T-helper 2 cell treated with Interferon-gamma antibody and Interleukin-4, amounts not matched to agents 5 μg/mL and 100 μg/mL, for 36 hours (primary cell): ENCODE results near the gene STAT5A.
"Not testable (repeated sequence)": the region's sequence is repeated elsewhere in the genome, so short reads cannot be mapped to it uniquely, and the experiment has no call there.

Source experiments
- DNase-seq: peaks from one replicate; pipeline ENCODE4 v3.0.0; 2021; ENCODE audit warnings: low spot score
- H3K27ac Mint-ChIP-seq: one replicate; pipeline ENCODE4 v1.8.0; 2021; ENCODE audit warnings: mild to moderate bottlenecking, mixed read lengths
- H3K27me3 Mint-ChIP-seq: one replicate; pipeline ENCODE4 v1.8.0; 2021; ENCODE audit warnings: low read depth, mixed read lengths
- H3K36me3 Mint-ChIP-seq: one replicate; pipeline ENCODE4 v1.8.0; 2021; ENCODE audit warnings: low read depth, mixed read lengths
- H3K4me1 Mint-ChIP-seq: one replicate; pipeline ENCODE4 v1.8.0; 2021; ENCODE audit warnings: low read depth, mixed read lengths
- H3K4me3 Mint-ChIP-seq: one replicate; pipeline ENCODE4 v1.8.0; 2022; ENCODE audit warnings: mild to moderate bottlenecking, moderate library complexity, mixed read lengths
- H3K9me3 Mint-ChIP-seq: one replicate; pipeline ENCODE4 v1.8.0; 2021; ENCODE audit warnings: mixed read lengths

STAT5A gene

DNA sequence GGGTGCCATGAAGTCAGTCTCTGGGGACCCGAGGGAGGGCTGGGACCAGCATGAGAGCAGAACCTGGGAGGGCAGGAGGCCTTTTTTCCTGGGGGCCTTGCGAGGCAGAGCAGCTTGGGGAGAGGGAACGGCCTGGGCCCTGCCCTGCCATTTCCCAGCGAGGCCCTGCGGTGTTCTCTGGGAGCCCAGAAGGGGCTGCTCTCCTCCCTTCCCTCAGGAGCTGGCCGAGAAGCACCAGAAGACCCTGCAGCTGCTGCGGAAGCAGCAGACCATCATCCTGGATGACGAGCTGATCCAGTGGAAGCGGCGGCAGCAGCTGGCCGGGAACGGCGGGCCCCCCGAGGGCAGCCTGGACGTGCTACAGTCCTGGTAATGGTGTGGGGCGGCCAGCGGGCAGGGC is 11.6 kb downstream of the STAT5A start:
- H3K36me3 Mint-ChIP-seq = peaks cover 58% of the 10 kb centered on the region

DNA sequence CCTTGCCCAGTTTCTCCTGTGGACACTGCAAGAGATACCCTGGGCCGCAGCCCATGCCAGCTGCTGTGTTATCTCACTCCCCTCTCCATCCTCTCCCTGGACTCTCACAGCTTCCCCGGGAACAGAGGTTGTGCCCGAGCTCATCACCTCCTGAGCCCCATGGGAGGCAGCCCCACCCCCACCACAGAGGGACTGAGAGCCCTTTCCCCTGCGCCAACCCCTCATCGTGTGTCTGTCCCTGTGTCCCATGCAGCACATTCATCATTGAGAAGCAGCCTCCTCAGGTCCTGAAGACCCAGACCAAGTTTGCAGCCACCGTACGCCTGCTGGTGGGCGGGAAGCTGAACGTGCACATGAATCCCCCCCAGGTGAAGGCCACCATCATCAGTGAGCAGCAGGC is 12.7 kb downstream of the STAT5A start:
- H3K9me3 Mint-ChIP-seq = no peaks in the 10 kb centered on the region
- peaks cover 8% of the 10 kb centered on the region for H3K4me1 Mint-ChIP-seq
- H3K36me3 Mint-ChIP-seq = peaks cover 53% of the 10 kb centered on the region
- H3K27me3 Mint-ChIP-seq = no peaks in the 10 kb centered on the region
- no peak overlapping the region for H3K4me3 Mint-ChIP-seq
- H3K27ac Mint-ChIP-seq = no peak overlapping the region
- DNase-seq = no peak

More for the DNA sequence above, 11.6 kb downstream of the STAT5A start:
- H3K9me3 Mint-ChIP-seq, DNase-seq, H3K27me3 Mint-ChIP-seq, H3K4me1 Mint-ChIP-seq, H3K27ac Mint-ChIP-seq, H3K4me3 Mint-ChIP-seq: not testable (repeated sequence)

DNA sequence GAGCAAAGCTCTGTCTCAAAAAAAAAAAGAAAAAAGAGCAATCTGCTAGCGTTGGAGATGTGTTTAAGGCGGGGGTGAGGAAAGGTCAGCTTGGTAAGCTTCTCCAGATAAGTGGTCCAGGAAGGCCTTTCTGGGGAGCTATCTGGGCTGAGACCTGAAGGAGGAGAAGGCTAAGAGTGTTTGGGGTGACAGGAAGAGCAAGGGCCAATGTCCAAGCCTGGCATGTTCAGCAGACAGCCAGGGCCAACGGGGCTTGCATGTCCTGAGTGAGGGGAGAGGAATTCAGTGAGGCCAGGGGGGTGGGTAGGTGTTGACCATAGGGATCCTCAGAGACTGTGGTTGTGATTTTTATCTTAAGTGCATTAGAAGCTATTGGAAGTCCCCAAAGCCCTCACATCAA is 15.4 kb downstream of the STAT5A start:
- DNase-seq = no peak
- peaks cover 67% of the 10 kb centered on the region for H3K36me3 Mint-ChIP-seq
- H3K27ac Mint-ChIP-seq = no peak overlapping the region
- no peak overlapping the region for H3K4me3 Mint-ChIP-seq
- H3K27me3 Mint-ChIP-seq = no peaks in the 10 kb centered on the region
- no peaks in the 10 kb centered on the region for H3K9me3 Mint-ChIP-seq
- H3K4me1 Mint-ChIP-seq = peaks cover 11% of the 10 kb centered on the region

DNA sequence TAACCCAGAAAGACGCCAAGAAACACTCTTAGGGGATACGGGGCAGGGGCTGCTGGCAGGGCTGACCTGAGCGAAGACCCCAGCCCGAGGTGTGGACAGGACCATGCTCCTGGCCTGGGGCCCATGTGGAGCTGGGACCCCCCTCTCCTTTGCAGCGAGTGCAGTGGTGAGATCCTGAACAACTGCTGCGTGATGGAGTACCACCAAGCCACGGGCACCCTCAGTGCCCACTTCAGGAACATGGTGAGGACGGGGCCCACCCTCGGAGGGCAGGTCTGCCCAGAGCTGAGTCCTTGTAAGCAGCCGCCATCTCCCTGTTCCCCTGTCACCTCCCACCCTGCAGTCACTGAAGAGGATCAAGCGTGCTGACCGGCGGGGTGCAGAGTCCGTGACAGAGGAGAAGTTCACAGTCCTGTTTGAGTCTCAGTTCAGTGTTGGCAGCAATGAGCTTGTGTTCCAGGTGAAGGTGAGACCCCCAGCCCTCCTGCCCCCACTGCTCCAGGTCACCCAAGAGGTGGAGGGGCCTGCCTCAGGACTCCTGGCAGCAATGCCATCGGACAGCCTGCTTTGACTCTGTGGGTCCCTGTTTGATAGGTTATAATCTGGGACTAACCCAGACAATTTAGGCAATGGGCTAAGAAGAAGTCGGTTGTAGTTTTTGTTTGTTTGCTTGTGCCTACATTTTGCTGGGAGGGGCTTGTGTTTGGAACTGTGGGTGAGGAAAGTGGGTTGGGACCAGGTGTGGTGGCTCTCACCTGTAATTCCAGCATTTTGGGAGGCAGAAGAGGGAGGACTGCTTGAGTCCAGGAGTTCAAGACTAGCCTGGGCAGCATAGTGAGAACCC is 16.1 kb downstream of the STAT5A start:
- Mint-ChIP-seq H3K36me3 (peaks cover 66% of the 10 kb centered on the region), H3K4me1 (peaks cover 11% of the 10 kb centered on the region), H3K9me3 (no peaks in the 10 kb centered on the region), H3K4me3 (no peak overlapping the region), H3K27ac (peak overlapping the region; percentile 65), H3K27me3 (no peaks in the 10 kb centered on the region)
- no peak for DNase-seq

DNA sequence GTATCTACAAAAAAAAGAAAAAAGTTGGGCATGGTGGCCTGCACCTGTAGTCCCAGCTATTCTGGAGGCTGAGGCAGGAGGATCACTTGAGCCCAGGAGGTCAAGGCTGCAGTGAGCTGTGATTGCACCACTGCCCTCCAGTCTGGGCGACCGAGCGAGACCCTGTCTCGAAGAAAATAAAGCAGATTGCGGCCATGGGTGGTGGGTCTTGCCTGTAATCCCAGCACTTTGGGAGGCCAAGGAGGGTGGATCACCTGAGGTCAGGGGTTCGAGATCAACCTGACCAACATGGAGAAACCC is 16.7 kb downstream of the STAT5A start:
- peaks cover 70% of the 10 kb centered on the region for H3K36me3 Mint-ChIP-seq
- H3K4me3 Mint-ChIP-seq = not testable (repeated sequence)

DNA sequence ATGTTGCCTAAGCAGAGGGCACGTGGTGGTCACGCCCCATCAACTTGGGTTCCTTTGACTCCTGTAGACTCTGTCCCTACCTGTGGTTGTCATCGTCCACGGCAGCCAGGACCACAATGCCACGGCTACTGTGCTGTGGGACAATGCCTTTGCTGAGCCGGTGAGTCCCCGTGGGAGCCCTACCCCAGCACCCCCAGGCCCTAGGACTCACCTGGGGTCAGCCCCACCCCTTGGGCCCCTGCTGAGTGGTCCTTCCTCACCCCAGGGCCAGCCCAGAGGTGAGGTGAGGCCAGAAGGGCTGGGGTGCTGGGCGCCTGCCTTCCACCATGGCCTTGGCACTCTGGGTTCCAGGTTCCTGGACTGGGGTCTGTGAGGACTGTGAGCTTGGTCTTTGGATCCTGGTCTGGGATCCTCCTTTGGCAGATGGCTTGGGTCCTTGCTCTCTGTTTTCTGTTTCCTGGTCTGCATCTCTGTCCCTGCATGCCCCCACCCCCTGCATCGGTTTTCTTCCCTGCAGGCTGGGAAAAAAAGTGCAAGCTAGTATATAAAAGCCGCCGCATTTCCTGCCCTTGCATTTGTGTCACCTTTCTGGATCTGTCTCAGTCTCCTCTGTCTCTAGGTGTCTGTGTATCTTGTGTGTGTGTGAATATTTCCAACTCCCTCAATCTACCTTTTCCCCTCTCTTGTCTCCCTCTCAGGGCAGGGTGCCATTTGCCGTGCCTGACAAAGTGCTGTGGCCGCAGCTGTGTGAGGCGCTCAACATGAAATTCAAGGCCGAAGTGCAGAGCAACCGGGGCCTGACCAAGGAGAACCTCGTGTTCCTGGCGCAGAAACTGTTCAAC is 17.5 kb downstream of the STAT5A start:
- no peak overlapping the region for H3K4me3 Mint-ChIP-seq
- H3K27me3 Mint-ChIP-seq = no peaks in the 10 kb centered on the region
- no peaks in the 10 kb centered on the region for H3K9me3 Mint-ChIP-seq
- peaks cover 20% of the 10 kb centered on the region for H3K4me1 Mint-ChIP-seq
- peak overlapping the region; percentile 58 for H3K27ac Mint-ChIP-seq
- peaks cover 76% of the 10 kb centered on the region for H3K36me3 Mint-ChIP-seq
- no peak for DNase-seq

More for the DNA sequence above, 16.7 kb downstream of the STAT5A start:
- not testable (repeated sequence) for H3K27me3 Mint-ChIP-seq, H3K9me3 Mint-ChIP-seq, DNase-seq
- H3K4me1 Mint-ChIP-seq = peaks cover 13% of the 10 kb centered on the region
- peak overlapping the region; percentile 65 for H3K27ac Mint-ChIP-seq

DNA sequence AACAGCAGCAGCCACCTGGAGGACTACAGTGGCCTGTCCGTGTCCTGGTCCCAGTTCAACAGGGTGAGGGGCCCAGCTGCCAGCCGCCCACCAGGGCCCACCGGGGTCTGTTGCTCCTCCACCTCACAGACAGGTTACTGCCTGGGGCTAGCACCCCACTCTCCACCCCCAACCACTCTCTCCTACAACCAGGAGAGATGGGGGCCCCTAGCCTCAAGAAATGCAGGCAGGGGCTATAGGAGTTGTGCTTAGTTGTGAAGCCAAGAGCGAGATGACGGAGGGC is 18.0 kb downstream of the STAT5A start:
- Mint-ChIP-seq H3K4me1 (peaks cover 26% of the 10 kb centered on the region), H3K9me3 (no peaks in the 10 kb centered on the region), H3K36me3 (peaks cover 76% of the 10 kb centered on the region), H3K4me3 (no peak overlapping the region), H3K27ac (peak overlapping the region; percentile 58), H3K27me3 (no peaks in the 10 kb centered on the region)
- no peak for DNase-seq

DNA sequence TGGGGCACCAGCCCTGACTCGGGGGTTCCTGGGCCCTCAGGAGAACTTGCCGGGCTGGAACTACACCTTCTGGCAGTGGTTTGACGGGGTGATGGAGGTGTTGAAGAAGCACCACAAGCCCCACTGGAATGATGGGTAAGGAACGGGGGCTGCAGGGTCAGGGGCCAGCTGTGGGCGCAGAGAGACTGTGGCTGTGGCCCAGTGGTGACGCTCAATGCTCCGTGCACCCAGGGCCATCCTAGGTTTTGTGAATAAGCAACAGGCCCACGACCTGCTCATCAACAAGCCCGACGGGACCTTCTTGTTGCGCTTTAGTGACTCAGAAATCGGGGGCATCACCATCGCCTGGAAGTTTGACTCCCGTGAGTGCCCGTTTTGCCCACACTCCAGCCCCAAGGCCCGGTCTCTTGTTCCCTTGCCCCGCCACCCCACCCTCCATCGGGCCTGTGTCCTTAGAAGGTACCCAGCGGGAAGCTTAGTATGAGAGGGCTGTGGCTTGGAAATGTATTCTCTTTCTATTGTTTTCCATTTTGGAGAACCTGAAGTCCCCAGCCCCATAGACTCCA is 19.1 kb downstream of the STAT5A start:
- Mint-ChIP-seq H3K4me3 (no peak overlapping the region), H3K36me3 (peaks cover 70% of the 10 kb centered on the region), H3K27ac (peak overlapping the region; percentile 65), H3K9me3 (no peaks in the 10 kb centered on the region), H3K27me3 (no peaks in the 10 kb centered on the region), H3K4me1 (peaks cover 33% of the 10 kb centered on the region)
- DNase-seq = no peak

DNA sequence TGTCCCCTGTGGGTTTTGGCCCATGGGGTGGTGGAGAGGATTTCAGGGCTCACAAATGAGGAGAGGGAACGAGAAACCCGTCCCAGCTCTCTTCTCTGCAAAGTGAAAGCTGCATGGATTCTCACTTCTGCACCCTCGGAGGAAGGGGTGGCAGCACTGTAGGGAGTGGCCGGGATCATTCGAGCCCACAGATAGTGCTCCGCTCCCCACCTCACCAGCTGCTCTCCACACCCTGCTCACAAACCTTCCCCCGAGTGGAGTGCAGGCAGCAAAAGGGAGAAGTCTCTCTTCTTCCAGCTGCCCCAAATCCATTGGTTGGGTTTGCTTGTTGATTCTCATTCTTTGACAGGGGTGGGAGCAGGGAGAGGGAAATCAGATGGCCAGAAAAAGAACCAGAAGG is 20.1 kb downstream of the STAT5A start:
- Mint-ChIP-seq H3K27me3 (no peaks in the 10 kb centered on the region), H3K9me3 (no peaks in the 10 kb centered on the region), H3K4me3 (no peak overlapping the region), H3K4me1 (peaks cover 37% of the 10 kb centered on the region), H3K27ac (no peak overlapping the region), H3K36me3 (peaks cover 68% of the 10 kb centered on the region)
- no peak for DNase-seq

DNA sequence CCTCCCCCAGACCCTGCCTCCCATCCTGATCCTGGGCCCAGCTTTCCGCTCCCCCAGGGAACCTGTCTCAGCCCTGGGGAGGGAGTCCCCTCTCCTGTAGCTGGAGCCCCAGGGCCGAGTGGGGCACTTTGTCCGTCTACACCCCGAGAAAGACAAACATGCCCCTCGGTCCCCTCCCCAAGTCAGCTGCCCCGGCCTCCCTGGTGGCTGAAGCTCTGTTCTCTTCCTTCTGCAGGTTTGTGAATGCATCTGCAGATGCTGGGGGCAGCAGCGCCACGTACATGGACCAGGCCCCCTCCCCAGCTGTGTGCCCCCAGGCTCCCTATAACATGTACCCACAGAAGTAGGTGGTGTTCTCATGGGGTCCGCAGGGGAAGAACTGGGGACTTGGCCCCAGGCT is 20.8 kb downstream of the STAT5A start:
- Mint-ChIP-seq H3K4me3 (no peak overlapping the region), H3K9me3 (no peaks in the 10 kb centered on the region), H3K36me3 (peaks cover 67% of the 10 kb centered on the region), H3K27me3 (no peaks in the 10 kb centered on the region), H3K27ac (peak overlapping the region; percentile 27), H3K4me1 (peaks cover 43% of the 10 kb centered on the region)
- DNase-seq = no peak

DNA sequence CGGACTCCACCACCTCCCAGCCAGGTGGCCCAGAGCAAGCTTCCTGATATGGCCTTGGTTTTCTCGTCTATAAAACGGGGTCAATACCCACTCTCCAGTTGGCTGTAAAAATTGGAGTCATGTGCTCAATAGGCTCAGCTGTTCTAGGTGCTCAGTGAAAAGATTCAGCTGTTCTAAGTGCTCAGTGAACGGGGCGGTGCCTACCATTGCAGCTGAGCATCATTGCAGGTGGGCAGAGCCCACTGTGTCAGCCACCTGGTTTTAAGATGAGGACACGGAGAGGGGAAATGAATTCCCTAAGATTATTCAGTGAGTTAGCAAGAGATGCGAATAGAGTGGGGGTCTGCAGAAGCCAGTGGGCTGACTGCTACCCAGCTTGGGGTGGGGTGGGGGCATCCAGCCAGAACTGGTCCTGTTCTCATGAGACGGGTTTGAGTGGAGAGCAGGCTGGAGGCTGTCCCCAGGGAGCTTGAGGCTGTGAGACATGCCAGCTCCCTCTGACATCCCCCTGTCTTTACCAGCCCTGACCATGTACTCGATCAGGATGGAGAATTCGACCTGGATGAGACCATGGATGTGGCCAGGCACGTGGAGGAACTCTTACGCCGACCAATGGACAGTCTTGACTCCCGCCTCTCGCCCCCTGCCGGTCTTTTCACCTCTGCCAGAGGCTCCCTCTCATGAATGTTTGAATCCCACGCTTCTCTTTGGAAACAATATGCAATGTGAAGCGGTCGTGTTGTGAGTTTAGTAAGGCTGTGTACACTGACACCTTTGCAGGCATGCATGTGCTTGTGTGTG is 21.9 kb downstream of the STAT5A start:
- Mint-ChIP-seq H3K27ac (peak overlapping the region; percentile 16), H3K36me3 (peaks cover 61% of the 10 kb centered on the region), H3K4me1 (peaks cover 42% of the 10 kb centered on the region), H3K27me3 (no peaks in the 10 kb centered on the region), H3K9me3 (no peaks in the 10 kb centered on the region), H3K4me3 (peak overlapping the region; percentile 71)
- DNase-seq = no peak

DNA sequence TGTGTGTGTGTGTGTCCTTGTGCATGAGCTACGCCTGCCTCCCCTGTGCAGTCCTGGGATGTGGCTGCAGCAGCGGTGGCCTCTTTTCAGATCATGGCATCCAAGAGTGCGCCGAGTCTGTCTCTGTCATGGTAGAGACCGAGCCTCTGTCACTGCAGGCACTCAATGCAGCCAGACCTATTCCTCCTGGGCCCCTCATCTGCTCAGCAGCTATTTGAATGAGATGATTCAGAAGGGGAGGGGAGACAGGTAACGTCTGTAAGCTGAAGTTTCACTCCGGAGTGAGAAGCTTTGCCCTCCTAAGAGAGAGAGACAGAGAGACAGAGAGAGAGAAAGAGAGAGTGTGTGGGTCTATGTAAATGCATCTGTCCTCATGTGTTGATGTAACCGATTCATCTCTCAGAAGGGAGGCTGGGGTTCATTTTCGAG is 22.5 kb downstream of the STAT5A start:
- H3K27ac Mint-ChIP-seq = peak overlapping the region; percentile 84

DNA sequence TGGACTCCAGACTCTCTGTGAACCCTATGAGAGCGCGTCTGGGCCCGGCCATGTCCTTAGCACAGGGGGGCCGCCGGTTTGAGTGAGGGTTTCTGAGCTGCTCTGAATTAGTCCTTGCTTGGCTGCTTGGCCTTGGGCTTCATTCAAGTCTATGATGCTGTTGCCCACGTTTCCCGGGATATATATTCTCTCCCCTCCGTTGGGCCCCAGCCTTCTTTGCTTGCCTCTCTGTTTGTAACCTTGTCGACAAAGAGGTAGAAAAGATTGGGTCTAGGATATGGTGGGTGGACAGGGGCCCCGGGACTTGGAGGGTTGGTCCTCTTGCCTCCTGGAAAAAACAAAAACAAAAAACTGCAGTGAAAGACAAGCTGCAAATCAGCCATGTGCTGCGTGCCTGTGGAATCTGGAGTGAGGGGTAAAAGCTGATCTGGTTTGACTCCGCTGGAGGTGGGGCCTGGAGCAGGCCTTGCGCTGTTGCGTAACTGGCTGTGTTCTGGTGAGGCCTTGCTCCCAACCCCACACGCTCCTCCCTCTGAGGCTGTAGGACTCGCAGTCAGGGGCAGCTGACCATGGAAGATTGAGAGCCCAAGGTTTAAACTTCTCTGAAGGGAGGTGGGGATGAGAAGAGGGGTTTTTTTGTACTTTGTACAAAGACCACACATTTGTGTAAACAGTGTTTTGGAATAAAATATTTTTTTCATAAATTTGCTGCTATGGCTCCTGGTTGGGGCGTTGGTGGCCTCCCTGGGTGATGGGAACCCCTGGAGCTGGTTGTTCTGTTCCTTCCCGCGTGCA is 23.1 kb downstream of the STAT5A start:
- peaks cover 63% of the 10 kb centered on the region for H3K36me3 Mint-ChIP-seq
- H3K27ac Mint-ChIP-seq = peak overlapping the region; percentile 84
- no peak for DNase-seq
- H3K27me3 Mint-ChIP-seq = no peaks in the 10 kb centered on the region
- peaks cover 49% of the 10 kb centered on the region for H3K4me1 Mint-ChIP-seq
- peak overlapping the region; percentile 71 for H3K4me3 Mint-ChIP-seq
- H3K9me3 Mint-ChIP-seq = no peaks in the 10 kb centered on the region

More for the DNA sequence above, 22.5 kb downstream of the STAT5A start:
- Mint-ChIP-seq H3K9me3 (no peaks in the 10 kb centered on the region), H3K4me1 (peaks cover 48% of the 10 kb centered on the region), H3K4me3 (peak overlapping the region; percentile 71), H3K27me3 (no peaks in the 10 kb centered on the region), H3K36me3 (peaks cover 67% of the 10 kb centered on the region)
- no peak for DNase-seq
